Activated CD8-positive, alpha-beta memory T cell treated with anti-CD3 and anti-CD28 coated beads, Interleukin-2, amount 50 U/mL, for 48 hours (primary cell): ENCODE results near the gene AREG.

Source experiments
- DNase-seq: peaks from one replicate; pipeline ENCODE4 v3.0.0-alpha.2; 2020

Gene AREG

GRCh38 chr4:74433541-74434172, 11.3 kb upstream of the AREG start:
- no peak for DNase-seq

DNA sequence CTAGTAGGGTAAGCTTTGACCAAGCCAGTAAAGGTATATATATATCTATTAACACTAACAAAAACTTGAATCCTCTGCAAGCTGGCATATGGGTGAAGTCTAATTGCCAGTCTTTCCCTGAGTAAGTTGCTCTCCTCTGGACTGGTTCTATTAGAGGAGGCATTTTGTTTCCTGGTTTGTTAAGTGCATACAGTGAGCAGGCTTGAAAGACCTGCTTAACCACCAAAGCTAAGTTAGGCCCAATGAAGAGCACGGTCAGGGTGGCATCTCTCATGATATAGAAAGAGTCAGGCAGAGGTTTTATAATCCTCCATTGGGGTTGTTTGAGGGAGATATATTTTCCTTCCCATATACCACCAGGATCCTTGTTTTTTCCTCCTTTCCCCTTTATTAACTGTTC, 9.6 kb upstream of the AREG start:
- DNase-seq: no peak

DNA sequence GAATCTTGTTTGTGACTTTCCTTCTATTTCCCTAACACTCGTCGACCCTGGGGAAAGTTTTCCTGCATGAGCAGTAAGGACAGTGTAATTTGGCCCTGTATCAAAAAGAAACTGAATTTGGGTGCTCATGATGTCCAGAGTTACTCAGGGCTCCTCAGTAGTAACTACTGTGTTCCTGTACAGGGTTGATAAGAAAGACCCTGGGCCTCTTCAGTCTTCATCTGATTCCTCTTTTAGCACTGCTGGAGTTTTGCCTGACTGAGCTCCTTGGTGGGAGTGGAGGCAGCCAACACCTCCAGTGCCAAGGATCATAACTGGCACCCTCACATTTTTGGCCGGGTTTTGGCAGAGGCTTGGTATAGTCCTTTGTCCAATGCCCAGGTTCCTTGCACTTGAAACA, 7.1 kb upstream of the AREG start:
- DNase-seq: no peak

DNA sequence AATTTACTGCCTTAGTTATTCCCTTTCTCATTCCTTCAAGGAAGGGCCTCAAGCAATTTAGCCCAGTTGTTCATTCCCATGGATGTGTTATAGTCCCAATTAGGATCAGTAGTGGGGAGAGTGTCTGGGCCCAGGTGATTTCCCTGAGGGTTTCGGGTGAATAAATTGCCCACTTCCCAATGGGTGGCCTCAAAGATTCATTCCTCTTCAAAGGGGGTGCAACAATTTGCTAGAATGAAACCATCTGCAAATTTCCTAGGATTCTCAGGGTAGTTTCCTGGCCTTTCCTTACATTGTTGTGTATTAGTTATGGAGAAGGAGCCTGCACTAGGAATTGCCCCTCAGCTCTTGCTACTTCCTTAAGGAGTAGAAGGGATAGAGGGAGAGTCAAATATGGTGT, 6.3 kb upstream of the AREG start:
- DNase-seq: no peak

DNA sequence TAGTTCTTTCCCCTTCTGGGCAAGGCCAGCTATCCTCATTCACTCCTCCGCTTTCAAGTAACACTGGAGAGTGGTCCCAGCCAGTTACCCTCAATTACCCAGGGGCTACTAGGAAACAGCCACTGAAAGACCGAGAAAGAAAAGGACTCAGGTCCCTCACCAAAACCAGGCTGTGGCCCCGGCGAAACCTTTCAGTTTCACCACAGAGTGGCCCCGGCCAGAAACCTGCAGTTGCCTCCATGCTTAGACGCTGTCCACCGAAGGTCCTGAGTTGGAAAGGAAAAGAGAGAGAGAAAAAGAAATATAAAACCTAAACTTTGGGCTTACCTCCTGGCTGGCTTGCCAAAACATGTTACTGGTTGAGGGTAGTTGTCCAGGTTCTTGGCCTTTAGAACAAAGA, 5.0 kb upstream of the AREG start:
- no peak for DNase-seq

GRCh38 chr4:74440356-74440755, 4.6 kb upstream of the AREG start:
- no peak for DNase-seq

GRCh38 chr4:74441744-74442143, 3.2 kb upstream of the AREG start:
- DNase-seq: no peak

DNA sequence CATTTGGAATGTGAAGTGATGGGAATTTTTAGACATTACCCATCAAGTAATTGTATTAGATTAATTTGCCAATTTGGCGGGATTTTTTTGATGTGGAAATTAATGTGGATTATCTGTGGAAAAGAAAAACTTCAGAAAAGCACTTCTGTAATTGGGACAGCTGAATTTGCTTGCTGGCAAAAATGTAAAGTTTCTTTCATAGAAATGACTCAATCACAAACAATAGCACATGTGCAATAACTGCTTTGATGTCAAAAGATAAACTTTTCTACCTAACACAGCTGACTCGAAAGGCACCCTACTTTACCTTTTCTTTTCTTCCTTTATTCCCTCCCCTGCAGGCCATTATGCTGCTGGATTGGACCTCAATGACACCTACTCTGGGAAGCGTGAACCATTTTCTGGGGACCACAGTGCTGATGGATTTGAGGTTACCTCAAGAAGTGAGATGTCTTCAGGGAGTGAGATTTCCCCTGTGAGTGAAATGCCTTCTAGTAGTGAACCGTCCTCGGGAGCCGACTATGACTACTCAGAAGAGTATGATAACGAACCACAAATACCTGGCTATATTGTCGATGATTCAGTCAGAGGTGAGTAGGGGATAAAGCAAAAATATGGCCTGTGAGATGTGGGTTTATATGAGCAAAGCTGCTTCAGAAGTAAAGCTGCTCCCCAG, 1.4 kb downstream of the AREG start:
- no peak for DNase-seq

GRCh38 chr4:74446896-74447295, 2.0 kb downstream of the AREG start:
- no peak for DNase-seq

DNA sequence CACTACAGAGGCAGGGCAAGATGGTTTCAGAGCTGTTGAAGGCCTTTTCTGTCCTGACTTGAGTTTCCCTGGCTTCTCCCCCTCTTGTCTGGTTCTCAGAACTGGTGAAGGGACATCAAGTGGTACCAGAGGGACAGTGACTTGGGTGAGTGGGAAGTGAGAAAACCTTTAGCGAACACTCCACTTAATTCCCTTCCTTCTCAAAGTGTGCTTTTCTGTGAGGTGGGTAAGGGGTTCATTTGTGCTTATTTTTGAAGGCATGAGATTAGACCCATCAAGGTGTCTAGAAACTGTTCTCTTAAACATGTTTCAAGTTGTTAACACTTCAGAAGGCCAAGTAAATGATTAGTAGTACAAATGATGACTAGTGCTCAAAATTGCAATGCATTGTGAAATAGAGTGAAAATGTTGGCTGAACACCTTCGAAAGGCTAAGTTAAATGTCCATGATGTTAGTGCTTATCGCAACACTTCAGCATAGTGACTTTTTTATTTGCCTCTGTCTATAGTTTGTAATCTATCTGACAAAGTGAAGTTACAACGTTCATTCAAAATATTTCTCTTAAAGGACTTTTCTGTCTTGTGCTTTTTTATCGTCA, 2.8 kb downstream of the AREG start:
- no peak for DNase-seq

DNA sequence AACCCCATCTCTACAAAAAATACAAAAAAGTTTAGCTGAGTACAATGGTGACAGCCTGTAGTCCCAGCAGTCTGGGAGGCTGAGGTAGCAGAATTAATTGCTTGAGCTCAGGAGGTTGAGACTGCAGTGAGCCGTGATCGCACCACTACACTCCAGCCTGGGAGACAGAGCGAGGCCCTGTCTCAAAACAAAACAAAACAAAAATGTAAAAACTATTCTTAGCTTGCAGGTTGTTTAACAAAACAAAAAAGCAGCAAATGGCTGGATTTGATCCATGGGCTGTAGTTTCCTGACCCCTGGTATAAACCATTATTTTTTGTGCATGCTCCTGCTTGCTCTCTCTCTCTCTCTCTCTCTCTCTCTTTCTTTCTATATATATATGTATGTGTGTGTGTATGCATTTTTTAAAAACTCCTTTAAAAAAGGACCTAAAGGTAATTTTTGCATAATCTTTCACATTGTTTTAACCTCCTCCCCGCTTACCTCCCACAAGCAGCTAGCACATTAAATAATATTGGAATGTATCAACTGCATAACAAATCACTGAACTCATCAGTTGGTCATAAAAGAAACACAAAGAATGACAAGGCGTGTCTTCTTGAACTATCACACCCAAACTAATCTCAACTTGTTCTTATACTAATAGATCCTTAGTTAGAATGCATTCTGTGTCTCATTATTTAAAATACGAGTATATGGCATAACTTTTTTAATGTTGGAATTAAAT, 4.8 kb downstream of the AREG start:
- DNase-seq: no peak

- DNase-seq: no peak
These were observed 5.4 kb downstream of the AREG start for GRCh38 chr4:74450298-74450683.

GRCh38 chr4:74451214-74451661, 6.3 kb downstream of the AREG start:
- DNase-seq: no peak

- no peak for DNase-seq
These were observed 8.2 kb downstream of the AREG start for GRCh38 chr4:74453037-74453635.

DNA sequence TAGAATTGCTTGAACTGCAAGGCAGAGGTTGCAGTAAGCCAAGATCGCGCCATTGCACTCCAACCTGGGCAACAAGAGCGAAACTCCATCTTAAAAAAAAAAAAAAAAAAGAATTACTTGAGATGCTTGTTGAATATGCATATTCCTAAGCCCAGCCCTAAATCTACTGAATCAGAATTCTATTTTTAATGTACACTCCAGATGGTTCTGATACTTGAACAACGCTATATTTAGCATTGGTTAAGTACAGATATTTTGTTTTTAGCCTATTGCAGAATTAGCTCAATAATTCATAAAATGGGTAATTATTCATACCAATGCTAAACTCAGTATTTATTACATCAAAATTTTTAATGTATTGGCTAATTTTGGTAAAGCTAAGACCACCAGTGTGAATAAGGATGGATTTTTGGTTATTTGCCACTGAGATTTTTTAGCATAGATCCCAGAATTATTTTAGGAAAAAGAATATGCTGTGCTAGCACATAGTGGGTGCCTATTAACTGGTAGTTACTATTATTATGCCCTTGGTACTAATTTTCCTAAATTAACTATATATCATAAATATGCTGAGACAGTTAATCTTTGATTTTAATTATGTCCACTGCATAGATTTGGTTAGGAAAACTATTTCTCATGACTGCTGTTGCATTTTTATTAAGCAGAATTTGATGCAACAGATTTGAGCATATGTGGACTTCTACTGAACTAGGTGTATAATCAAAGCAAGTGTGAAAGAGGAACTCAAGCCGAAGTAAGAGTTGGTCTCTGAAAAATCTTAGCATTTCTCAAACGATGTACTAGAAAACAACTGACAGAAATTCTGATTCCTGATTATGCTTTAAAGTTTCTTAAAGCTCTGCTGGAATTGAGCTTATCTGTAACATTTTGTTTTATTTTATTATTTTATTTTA, 9.2 kb downstream of the AREG start:
- DNase-seq: no peak

GRCh38 chr4:74455361-74456055, 10.6 kb downstream of the AREG start:
- DNase-seq: no peak

- DNase-seq: no peak
These were observed 11.3 kb downstream of the AREG start for GRCh38 chr4:74456056-74456744.

DNA sequence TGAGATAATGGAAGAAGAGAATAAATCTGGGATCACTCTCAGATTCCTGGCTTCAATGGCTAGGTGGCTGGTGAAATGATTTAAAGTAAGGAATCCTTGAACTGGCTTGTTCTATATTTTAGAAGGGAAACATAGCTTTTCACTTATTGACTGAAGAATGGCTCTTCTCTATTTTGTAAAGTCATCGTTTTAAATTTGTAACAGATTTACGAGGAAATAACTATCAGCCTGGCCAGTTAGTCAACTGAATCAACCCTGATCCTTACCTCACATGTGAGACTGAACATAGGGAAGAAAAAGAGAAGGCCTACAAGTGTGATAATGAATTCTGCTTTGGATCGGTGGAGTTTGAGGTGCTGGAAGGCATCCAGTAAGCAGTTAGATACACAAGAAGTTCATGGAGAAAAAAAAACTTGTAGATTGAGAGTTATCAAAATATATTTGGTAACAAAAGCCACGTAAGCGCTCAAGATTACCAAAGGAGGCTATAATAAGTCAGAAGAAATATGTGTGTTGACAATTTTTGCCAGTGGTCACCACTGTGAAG, 12.0 kb downstream of the AREG start:
- DNase-seq: no peak

DNA sequence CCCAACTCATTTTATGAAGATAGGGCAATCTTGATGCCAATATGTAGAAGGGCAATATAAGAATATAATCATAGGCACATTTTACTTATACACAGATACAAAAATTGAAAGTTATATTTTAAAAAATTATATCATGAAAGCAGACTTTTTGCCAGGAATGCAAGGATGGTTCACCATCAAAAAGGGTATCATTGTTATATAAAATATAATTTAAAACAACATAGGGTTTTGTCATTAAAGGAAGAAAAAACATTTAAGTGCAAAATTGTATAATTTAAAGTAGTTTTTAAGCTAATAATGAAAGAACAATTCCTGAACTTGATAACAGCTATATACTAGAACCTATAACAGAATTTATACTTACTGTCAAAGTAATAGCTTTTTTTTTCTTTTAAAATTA, 15.9 kb downstream of the AREG start:
- DNase-seq: no peak

DNA sequence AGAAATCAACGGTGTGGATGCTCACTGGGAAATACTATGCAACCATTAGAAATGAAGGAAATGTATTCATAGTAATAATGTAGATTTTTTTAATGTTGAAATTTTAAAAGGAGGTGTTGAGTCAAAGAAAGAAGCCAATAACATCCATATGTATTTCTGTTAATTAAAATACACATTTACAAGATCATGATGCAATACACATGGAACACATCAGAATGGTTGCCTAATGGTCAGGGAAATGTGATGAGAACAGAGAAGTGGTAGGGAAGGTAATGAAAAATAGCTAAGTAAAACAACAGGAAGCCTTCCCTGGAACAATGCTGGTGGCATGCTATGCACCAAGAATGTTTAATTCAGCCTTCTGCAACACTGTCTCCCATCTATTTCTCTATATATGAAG, 18.2 kb downstream of the AREG start:
- no peak for DNase-seq

DNA sequence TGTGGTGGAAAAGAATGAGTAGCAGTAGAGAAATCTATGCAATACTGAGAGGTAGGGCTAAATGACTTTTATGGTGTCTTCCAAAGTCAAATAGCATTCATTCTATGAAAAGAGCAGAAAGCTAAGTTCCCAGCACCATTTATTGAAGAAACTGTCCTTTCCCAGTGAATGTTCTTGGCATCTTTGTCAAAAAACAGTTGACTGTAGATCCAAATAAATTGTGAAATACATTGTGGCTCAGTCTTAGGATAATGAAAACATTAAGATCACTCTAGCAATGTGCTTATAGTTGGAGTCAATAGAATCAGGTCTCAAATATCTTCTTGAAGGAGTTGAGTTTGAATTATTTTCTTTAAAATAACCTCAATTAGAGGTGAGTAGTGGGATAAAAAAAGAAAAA, 19.4 kb downstream of the AREG start:
- no peak for DNase-seq
